H1 (cell line): Measurements from ENCODE around the gene HOXD12. TPM values are rescaled to one million over a fixed set of nuclear protein-coding genes. Genes with fewer than 3 reads are reported as not detected.
A peak's percentile ranks its signal among the peaks of the same experiment; 100 is the strongest.

ENCODE experiments used
- CTCF ChIA-PET: fragments of 300-600 bp; sonication (Branson Sonifier 250); formaldehyde crosslinking; loops from one replicate; lab custom pipeline; 2021; ENCODE audit not compliant: partially characterized antibody; lab: Charles Lee
- POLR2A ChIA-PET: fragments of 300-600 bp; sonication (Branson Sonifier 250); formaldehyde crosslinking; loops from one replicate; lab custom pipeline; 2021; ENCODE audit warnings: inconsistent platforms; ENCODE audit not compliant: partially characterized antibody; lab: Charles Lee
- DNase-seq, 2 experiments: peaks; one replicate each; pipeline versions ENCODE4 v3.0.0 to v3.0.0-alpha.2; 2010 to 2022; ENCODE audit warnings: low spot score in 2 of 2, low read depth in 1 of 2, mixed read lengths in 1 of 2
- FAIRE-seq: peaks from 2 replicates; lab custom pipeline; 2011; peaks lifted over from hg19 to GRCh38; lab: Jason Lieb, UNC
- H2AFZ ChIP-seq: 2 replicates; pipeline ENCODE4 v1.8.1; 2012; ENCODE audit warnings: low read length, inconsistent platforms
- H2AK5ac ChIP-seq: 2 replicates; pipeline ENCODE4 v1.6.1; 2013; ENCODE audit warnings: low read depth, low read length
- H2BK120ac ChIP-seq: replicated peaks from 2 replicates; pipeline ENCODE3; 2013; ENCODE audit warnings: low read depth, low read length, inconsistent platforms
- H2BK12ac ChIP-seq: 2 replicates; pipeline ENCODE4 v1.6.1; 2013; ENCODE audit warnings: low read depth, low read length
- H2BK15ac ChIP-seq: 2 replicates; pipeline ENCODE4 v1.6.1; 2013; ENCODE audit warnings: low read length
- H2BK20ac ChIP-seq: 2 replicates; pipeline ENCODE4 v1.6.1; 2013; ENCODE audit warnings: low read length
- H2BK5ac ChIP-seq: 2 replicates; pipeline ENCODE4 v1.6.1; 2013; ENCODE audit warnings: low read depth, low read length
- H3K14ac ChIP-seq: 2 replicates; pipeline ENCODE4 v1.6.1; 2013; ENCODE audit warnings: inconsistent platforms; ENCODE audit not compliant: insufficient read length
- H3K18ac ChIP-seq: 2 replicates; pipeline ENCODE4 v1.6.1; 2013; ENCODE audit warnings: low read length; ENCODE audit errors: extremely low read depth
- H3K23ac ChIP-seq: 2 replicates; pipeline ENCODE4 v1.6.1; 2013; ENCODE audit warnings: inconsistent platforms; ENCODE audit not compliant: insufficient read length
- H3K23me2 ChIP-seq: 2 replicates; pipeline ENCODE4 v1.6.1; 2013; ENCODE audit warnings: low read depth, low read length
- H3K27ac ChIP-seq: 2 replicates; pipeline ENCODE4 v1.6.1; 2011; ENCODE audit warnings: low read depth, low read length, inconsistent platforms
- H3K27me3 ChIP-seq, 4 experiments: replicated peaks in 1 of 4; 1 replicate in 1 of 4; 2 replicates in 3 of 4; pipeline versions ENCODE4 v1.6.1 to v1.8.1; 2011 to 2013; ENCODE audit warnings: low read length in 3 of 4, mild to moderate bottlenecking in 3 of 4, inconsistent platforms in 2 of 4, mixed read lengths in 2 of 4, moderate library complexity in 1 of 4; ENCODE audit not compliant: control insufficient read depth in 3 of 4, insufficient read depth in 3 of 4; ENCODE audit errors: extremely low read depth in 1 of 4
- H3K36me3 ChIP-seq, 4 experiments: 2 replicates each; pipeline versions ENCODE4 v1.6.1 to v1.8.1; 2011 to 2013; ENCODE audit warnings: mild to moderate bottlenecking in 4 of 4, low read length in 3 of 4, moderate library complexity in 2 of 4, control low read depth in 1 of 4, inconsistent platforms in 1 of 4; ENCODE audit not compliant: insufficient read depth in 4 of 4, control insufficient read depth in 2 of 4
- H3K4ac ChIP-seq: replicated peaks from 2 replicates; pipeline ENCODE3; 2013; ENCODE audit warnings: low read length, low read depth, mixed read lengths, inconsistent platforms; ENCODE audit not compliant: insufficient read length
- H3K4me1 ChIP-seq, 4 experiments: replicated peaks in 1 of 4; 1 replicate in 1 of 4; 2 replicates in 3 of 4; pipeline versions ENCODE4 v1.6.1 to v1.8.1; 2011 to 2013; ENCODE audit warnings: low read length in 3 of 4, inconsistent platforms in 2 of 4, mixed read lengths in 1 of 4; ENCODE audit not compliant: insufficient read depth in 4 of 4, control insufficient read depth in 3 of 4
- H3K4me2 ChIP-seq, 2 experiments: 2 replicates each; pipeline versions ENCODE4 v1.6.1 to v1.8.1; 2011 to 2013; ENCODE audit warnings: low read depth in 2 of 2, low read length in 2 of 2, control low read depth in 1 of 2, inconsistent platforms in 1 of 2, mild to moderate bottlenecking in 1 of 2; ENCODE audit not compliant: insufficient read depth in 1 of 2
- H3K4me3 ChIP-seq, 4 experiments: fragments of 200-600, 300-600 bp in 1 of 4; sonication (generic), shearing (Covaris generic), sonication (Bioruptor Twin) in 1 of 4; 2 replicates each; pipeline versions ENCODE4 v1.5.1 to v1.8.1; 2011 to 2016; ENCODE audit warnings: low read length in 4 of 4, low read depth in 3 of 4, control low read depth in 2 of 4, inconsistent platforms in 2 of 4, mild to moderate bottlenecking in 2 of 4, mixed read lengths in 1 of 4, moderate library complexity in 1 of 4; ENCODE audit not compliant: insufficient read depth in 2 of 4; ENCODE audit errors: extremely low read depth in 1 of 4
- H3K56ac ChIP-seq: replicated peaks from 2 replicates; pipeline ENCODE3; 2013; ENCODE audit warnings: low read depth, mild to moderate bottlenecking, mixed read lengths, low read length, inconsistent platforms; ENCODE audit not compliant: insufficient read length
- H3K79me1 ChIP-seq: 2 replicates; pipeline ENCODE4 v1.6.1; 2013; ENCODE audit warnings: low read depth, low read length, control low read depth
- H3K79me2 ChIP-seq, 2 experiments: 2 replicates each; pipeline versions ENCODE4 v1.6.1 to v1.8.1; 2012 to 2013; ENCODE audit warnings: low read length in 2 of 2, mild to moderate bottlenecking in 2 of 2, inconsistent platforms in 1 of 2; ENCODE audit not compliant: insufficient read depth in 2 of 2, control insufficient read depth in 1 of 2
- H3K9ac ChIP-seq, 4 experiments: replicated peaks in 1 of 4; 1 replicate in 1 of 4; 2 replicates in 3 of 4; pipeline versions ENCODE4 v1.6.1 to v1.8.1; 2011 to 2013; ENCODE audit warnings: low read depth in 3 of 4, low read length in 3 of 4, control low read depth in 2 of 4, mild to moderate bottlenecking in 2 of 4, moderate library complexity in 2 of 4, inconsistent platforms in 1 of 4; ENCODE audit errors: extremely low read depth in 1 of 4
- H3K9me3 ChIP-seq, 2 experiments: 2 replicates each; pipeline versions ENCODE4 v1.6.1 to v1.8.1; 2012 to 2013; ENCODE audit warnings: mild to moderate bottlenecking in 2 of 2, moderate library complexity in 2 of 2, control low read depth in 1 of 2, inconsistent platforms in 1 of 2, low read depth in 1 of 2, low read length in 1 of 2, mixed read lengths in 1 of 2; ENCODE audit not compliant: insufficient read depth in 2 of 2
- H4K20me1 ChIP-seq, 2 experiments: replicated peaks in 1 of 2; 2 replicates each; pipeline versions ENCODE3 to v1.8.1; 2011 to 2013; ENCODE audit warnings: inconsistent platforms in 2 of 2, low read length in 2 of 2, mild to moderate bottlenecking in 1 of 2; ENCODE audit not compliant: insufficient read depth in 2 of 2, control insufficient read depth in 1 of 2
- H4K5ac ChIP-seq: 2 replicates; pipeline ENCODE4 v1.6.1; 2013; ENCODE audit warnings: low read length, low read depth, mixed read lengths, inconsistent platforms; ENCODE audit not compliant: insufficient read length
- H4K8ac ChIP-seq: 2 replicates; pipeline ENCODE4 v1.8.0; 2013; ENCODE audit warnings: mild to moderate bottlenecking, moderate library complexity, low read length, inconsistent platforms; ENCODE audit not compliant: insufficient read depth; ENCODE audit errors: extremely low read depth
- H4K91ac ChIP-seq: replicated peaks from 2 replicates; pipeline ENCODE3; 2013; ENCODE audit warnings: low read length, mixed read lengths, inconsistent platforms; ENCODE audit not compliant: insufficient read length
- BACH1 ChIP-seq: IDR thresholded peaks from 2 replicates; pipeline ENCODE4 v1.6.1; 2012; ENCODE audit warnings: low read length, improper control_type of control experiment
- CBX8 ChIP-seq: fragments of 300-800, 300-1000 bp; sonication (generic); IDR thresholded peaks from 2 replicates; pipeline ENCODE4 v1.7.1; 2016; ENCODE audit warnings: low read depth, low read length, borderline replicate concordance
- EZH2 ChIP-seq: fragments of 200-600 bp; sonication (generic); IDR thresholded peaks from 2 replicates; pipeline ENCODE4 v1.7.1; 2012; ENCODE audit warnings: low read depth, mild to moderate bottlenecking, moderate library complexity, low read length, inconsistent platforms; ENCODE audit not compliant: severe bottlenecking
- RNF2 ChIP-seq: fragments of 200-900, 300-1000 bp; sonication (generic); IDR thresholded peaks from 2 replicates; pipeline ENCODE4 v1.7.1; 2016; ENCODE audit warnings: borderline replicate concordance, low read depth, mild to moderate bottlenecking, antibody characterized with exemption, low read length; ENCODE audit not compliant: poor library complexity, severe bottlenecking; ENCODE audit errors: missing control alignments
- SIN3A ChIP-seq, 2 experiments: IDR thresholded peaks in 1 of 2; conservative IDR thresholded peaks in 1 of 2; 2 replicates each; pipeline ENCODE4 v1.6.1; 2011 to 2012; ENCODE audit warnings: low read length in 2 of 2, improper control_type of control experiment in 1 of 2, low read depth in 1 of 2, mild to moderate bottlenecking in 1 of 2
- SUZ12 ChIP-seq: fragments of 200-600 bp; sonication (generic); IDR thresholded peaks from 2 replicates; pipeline ENCODE4 v1.6.1; 2012; ENCODE audit warnings: mild to moderate bottlenecking, inconsistent platforms, low read length, moderate library complexity, mixed read lengths
- WGBS, 2 experiments: shearing (Covaris generic) in 1 of 2; methylation state at CpG; one replicate each; pipeline versions ENCODE4 v1.1.6 to v1.1.7; 2013 to 2015; ENCODE audit warnings: low lambda C conversion rate in 2 of 2, mixed read lengths in 2 of 2, inconsistent platforms in 1 of 2, low coverage in 1 of 2, missing lambda C conversion rate in 1 of 2; ENCODE audit not compliant: insufficient replicate concordance in 2 of 2, insufficient coverage in 1 of 2, insufficient read length in 1 of 2; ENCODE audit errors: extremely low coverage in 1 of 2, missing lambda C conversion rate in 1 of 2; 5-methylcytosine and 5-hydroxymethylcytosine counted together
- polyA plus RNA-seq, 7 experiments: library from polyadenylated mRNA; depleted of rRNA in 3 of 7; stranded (reverse) in 5 of 7; unstranded in 2 of 7; fragments of >200 nt in 5 of 7; fragments of 200-250 nt in 2 of 7; gene quantifications; 1 replicate in 5 of 7; 2 replicates in 1 of 7; 4 replicates in 1 of 7; pipeline versions ENCODE4 v1.2.1 to v1.2.3, GENCODE V29; 2011 to 2013; ENCODE audit warnings: missing spikeins in 2 of 7, mixed read lengths in 2 of 7
- total RNA-seq: library from RNA; stranded (reverse); fragmentation: NEBNext Ultra II Directional; extraction: Animal tissue kit (Norgen Biotek cat#: 25700); gene quantifications from 2 replicates; pipeline ENCODE4 v1.2.1, GENCODE V29; 2021

The HOXD12 gene
- total and polyA plus RNA-seq, 2 of the 8 experiments (the other 6 are each of a cell fraction or from before 2014, with no cell fraction given), result not detected

DNA sequence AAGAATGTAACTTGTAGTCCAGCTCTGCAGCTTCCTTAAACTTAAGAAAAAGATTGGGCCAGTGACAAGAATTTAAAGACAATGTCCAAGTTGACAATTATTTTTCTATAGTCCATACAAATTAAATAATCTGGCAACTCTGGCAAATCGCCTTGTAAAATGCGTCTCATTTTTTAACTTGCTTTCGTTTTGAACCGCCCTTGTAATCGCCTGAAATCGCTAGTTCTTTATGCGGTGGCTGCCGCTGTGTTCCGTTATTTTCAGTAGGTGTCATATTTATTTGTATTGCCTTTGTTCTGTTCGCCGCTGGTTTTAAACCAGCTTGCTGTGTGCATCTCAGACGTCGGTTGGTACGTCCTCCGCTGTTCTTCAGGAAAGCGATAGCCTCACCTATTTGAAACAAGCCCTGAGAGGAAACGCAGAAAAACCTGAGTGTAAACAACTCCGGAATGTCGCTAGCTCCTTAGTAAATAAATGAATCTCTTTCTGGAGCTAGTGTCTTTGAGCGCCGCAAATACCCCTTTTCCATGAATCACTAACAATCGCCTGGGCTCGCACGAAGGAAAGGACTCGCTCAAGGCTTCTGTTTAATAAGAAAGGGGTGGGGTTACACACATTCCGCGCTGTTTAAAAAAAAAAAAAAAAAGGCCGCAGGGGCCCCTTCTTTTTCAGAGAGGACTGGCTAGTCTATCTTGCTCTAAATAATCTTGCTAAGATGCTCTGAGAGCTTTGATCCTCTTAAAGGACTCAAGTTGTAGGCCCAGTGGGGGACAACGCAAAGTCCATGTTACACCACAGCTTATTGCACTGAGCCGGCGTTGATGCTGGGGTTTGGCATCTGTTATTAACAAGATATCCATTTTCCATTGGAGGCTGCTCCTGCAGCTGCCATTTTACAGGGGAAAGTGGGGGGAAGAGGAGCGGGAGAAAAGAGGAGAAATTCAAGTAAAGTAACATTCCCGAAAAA, 32.9 kb downstream of the HOXD12 start:
- ChIA-PET CTCF (interaction anchor here (0.6 to 4.5 kb wide), 18 partner anchors 9 to 717 kb away, joined by 3 to 30 read pairs (median 5); partner anchors contain the start of genes HOXD10 and HOXD4), POLR2A (no interaction called here)
- Histone ChIP-seq H3K36me3 (peaks cover 0 to 19% (median 0%) of the 10 kb centered on the region in 4 experiments; a peak in 1 of 8 replicates), H3K23me2 (peaks cover 3% of the 10 kb centered on the region; the same call in 1 of the 2 replicates), H4K91ac (no peak overlapping the region), H3K27me3 (peaks cover 92 to 100% (median 99%) of the 10 kb centered on the region in 4 experiments), H3K79me2 (no peaks in the 10 kb centered on the region), H3K14ac (no peak overlapping the region), H3K18ac (no peak overlapping the region), H2AK5ac (no peak overlapping the region), H3K79me1 (no peaks in the 10 kb centered on the region), H2BK15ac (no peak overlapping the region), H2BK5ac (no peak overlapping the region), H3K9ac (no peak overlapping the region), H4K8ac (no peak overlapping the region), H2AFZ (no peak overlapping the region), H3K4me2 (0 out of 4 replicates have a peak overlapping the region, but pooled peaks of 1 of the 2 experiments have one; percentile 18), H3K23ac (no peak overlapping the region), H3K27ac (no peak overlapping the region), H2BK120ac (no peak overlapping the region), H2BK12ac (no peak overlapping the region; the same call in 1 of the 2 replicates), H3K4me1 (peaks cover 3 to 16% (median 5%) of the 10 kb centered on the region in 4 experiments), H3K9me3 (no peaks in the 10 kb centered on the region), H2BK20ac (no peak overlapping the region), H3K4me3 (no peak overlapping the region), H4K20me1 (peaks cover 14 to 31% of the 10 kb centered on the region in 2 experiments), H4K5ac (no peak overlapping the region), H3K4ac (no peak overlapping the region), H3K56ac (no peak overlapping the region)
- TF ChIP-seq EZH2, result peak; percentile 96
- TF ChIP-seq RNF2, result peak; percentile 99
- TF ChIP-seq BACH1, result no peak
- TF ChIP-seq SUZ12, result peak; percentile 88
- TF ChIP-seq SIN3A (conservative IDR thresholded peaks at IDR 0.05 in 1 of 2, IDR thresholded peaks at IDR 0.05 in 1 of 2; ENCODE audit: low read depth in 1 of 2, low read length in 2 of 2), result no peak
- TF ChIP-seq CBX8, result 0 out of 2 replicates have a peak, but pooled peaks have one; percentile 57
- DNase-seq (peak in 1 of 2 experiments; percentile 45), FAIRE-seq (no peak)
- WGBS, 2 experiments, result 11% methylated on average over 31 of the region's 33 CpGs; no CpG with 5 or more reads in 1 of the 2 experiments
